Measurements from ENCODE around the gene ZEB1.

Gene ZEB1

DNA sequence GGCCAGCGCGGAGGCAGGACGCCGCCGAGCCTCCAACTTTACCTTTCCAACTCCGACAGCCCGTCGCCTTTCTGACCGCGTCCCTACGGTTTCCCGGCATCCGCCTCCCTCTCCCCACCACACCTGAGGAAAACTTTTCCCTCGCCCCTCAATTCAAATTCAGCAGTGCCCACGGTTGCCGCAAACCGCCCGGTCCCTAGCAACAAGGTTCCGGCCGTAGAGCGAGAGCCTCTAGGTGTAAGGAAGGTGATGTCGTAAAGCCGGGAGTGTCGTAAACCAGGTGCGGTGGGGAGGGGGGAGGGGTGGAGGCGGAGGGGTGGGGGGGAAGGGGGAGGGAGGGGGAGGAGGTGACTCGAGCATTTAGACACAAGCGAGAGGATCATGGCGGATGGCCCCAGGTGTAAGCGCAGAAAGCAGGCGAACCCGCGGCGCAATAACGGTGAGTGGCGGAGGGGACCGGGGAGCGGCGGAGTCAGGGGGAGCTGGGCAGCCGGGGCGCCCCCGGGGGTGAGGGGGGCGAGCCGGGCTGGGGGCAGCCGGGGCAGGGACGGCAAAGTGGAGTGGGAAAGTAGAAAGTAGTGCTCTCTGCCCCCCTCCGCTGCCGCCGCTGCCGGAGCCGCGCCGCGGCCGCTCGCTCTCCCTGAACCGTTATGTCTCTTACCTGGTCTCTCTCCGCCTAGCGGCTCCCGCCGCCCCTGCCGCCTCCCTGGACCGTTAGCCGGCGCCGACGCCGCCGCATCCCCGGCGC, at the start of gene ZEB1:
ZEB1 (plus strand) TSS at position 363 of the 748 bp plus-strand sequence; CDS start at position 382, 19 bp downstream.
- peak; percentile 90 for DNase-seq (ENCODE audit: low read depth in 2 of 2)

DNA sequence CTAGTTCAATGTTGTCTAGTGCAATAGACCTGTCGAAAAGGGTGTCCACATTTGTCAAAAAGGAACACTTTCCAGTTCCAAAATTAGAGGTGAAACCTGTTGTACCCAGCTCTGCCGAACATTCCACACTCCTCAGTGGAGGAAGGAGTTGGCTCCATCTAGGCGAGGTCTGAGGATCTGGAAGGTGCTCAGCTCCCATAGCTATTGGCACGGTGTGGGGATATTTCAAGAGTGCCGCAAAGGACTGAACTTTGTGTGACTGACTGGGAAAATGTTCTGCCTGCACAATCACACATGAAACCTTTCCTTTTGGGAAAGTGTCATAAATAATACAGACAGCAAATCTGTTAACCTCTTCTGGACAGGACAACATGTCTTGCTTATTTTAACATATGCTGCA, 48.1 kb upstream of the ZEB1 start:
- DNase-seq (ENCODE audit: low read depth in 2 of 2): no peak

DNA sequence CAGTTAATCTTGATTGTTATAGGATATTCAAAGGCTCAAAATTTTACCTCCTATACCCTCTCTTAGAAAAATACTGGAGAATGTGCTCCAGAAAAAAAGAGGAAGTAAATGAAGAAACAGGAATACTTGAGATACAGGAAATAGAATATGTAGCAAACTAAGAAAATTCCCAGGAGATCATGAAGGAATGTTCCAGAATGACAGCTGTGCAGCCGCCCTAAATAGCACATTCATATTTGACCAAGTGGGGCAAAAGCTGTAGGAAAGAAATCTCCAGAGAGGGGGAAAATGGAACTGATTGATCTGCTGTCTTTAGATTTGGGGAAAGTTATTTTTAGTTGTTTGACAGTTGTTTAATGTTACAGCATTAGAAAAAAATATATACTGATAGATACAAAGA, 46.2 kb upstream of the ZEB1 start:
- no peak for DNase-seq (ENCODE audit: low read depth in 2 of 2)

DNA sequence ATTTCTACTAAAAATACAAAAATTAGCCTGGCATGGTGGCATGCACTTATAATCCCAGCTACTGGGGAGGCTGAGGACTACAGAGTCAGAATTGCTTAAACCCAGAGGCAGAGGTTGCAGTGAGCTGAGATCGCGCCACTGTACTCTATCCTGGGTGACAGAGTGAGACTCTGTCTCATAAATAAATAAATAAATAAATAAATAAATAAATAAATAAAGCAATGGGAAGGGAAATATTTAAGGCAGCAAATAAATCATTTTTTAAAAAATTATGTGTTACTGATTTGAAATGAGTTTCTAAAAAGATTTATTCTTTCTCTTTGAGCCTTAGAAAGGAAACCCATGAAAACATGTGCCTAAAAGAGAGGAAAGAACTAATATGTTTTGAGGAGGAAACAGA, 45.2 kb upstream of the ZEB1 start:
- DNase-seq (ENCODE audit: low read depth in 2 of 2): no peak

DNA sequence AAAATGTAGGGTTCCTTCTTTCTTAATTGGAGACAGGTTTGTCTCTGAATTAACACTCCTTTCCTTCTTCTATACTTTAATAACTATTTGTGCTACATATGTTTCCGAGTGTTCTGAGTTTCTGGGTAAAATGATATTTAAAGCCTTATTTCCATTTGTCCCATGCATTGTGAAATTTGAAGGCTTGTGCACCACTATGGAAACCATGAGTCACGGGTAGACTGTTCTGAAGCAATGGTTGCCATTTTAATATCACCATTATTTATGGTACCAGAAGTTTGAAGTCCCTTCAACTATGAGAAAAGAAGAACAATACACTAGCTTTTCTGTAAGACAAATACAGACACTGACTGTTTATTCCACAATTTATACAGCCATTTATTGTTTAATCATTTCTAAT, 44.7 kb upstream of the ZEB1 start:
- no peak for DNase-seq (ENCODE audit: low read depth in 2 of 2)

DNA sequence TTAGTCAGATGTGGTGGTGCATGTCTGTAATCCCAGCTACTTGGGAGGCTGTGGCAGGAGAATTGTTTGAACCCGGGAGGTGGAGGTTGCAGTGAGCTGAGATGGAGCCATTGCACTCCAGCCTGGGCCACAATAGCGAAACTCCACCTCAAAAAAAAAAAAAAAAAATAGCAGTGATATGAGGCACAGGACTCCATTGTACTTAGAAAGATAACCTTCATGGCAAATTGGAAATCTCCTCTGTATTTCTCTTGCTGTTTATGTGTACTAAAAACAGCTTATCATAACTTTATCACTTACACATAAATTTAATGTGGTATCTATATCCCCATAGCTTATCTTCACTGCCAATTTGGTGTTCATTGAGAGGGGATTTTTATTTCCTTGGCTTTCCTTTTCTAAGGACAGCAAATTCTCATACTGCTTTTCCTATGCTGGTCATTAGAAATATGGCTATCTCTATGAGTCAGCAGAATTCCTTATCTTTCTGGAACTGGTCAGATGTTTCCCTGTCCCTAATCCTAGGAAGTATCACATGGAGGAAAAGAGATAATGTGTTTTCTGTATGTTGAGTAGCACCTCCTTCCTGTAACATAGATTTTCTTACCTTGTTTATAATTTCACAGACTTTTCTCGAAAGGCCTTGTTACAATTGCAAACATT, 40.6 kb upstream of the ZEB1 start:
- no peak for DNase-seq (ENCODE audit: low read depth in 2 of 2)

DNA sequence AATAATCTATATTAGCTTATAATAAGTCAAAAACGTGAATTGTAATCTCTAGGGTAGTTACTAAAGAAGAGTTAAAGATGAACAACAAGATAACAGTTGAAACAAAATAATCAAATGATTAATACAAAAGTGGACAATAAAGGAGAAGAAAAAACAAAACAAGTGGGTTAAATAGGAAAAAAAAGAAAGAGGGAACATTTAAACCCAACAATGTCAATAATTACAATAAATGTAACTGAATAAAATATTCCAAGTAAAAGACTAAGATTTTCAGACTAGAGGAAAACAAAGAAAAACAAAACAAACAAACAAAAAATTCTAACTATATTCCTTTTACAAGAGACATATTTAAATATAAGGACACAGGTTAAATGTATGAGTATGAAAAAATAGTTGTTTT, 38.0 kb upstream of the ZEB1 start:
- no peak for DNase-seq (ENCODE audit: low read depth in 2 of 2)

DNA sequence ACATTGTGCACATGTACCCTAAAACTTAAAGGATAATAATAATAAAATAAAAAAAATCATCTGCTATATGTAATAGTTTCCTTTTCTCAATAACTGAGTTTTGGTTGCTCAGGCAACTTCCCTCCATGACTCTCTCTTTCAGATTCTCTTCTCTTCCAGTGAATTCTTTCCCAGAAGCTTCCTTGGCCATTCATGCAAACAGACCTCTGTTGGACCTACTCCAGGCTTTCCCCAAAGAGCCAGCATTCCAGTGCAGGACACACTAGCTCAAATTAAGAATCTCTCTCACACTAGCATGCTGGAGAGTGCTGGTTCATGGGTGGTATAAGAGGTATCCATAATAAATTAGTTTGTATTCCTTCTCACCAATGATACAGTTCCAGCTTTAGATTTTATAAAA, 31.0 kb upstream of the ZEB1 start:
- DNase-seq (ENCODE audit: low read depth in 2 of 2): no peak

DNA sequence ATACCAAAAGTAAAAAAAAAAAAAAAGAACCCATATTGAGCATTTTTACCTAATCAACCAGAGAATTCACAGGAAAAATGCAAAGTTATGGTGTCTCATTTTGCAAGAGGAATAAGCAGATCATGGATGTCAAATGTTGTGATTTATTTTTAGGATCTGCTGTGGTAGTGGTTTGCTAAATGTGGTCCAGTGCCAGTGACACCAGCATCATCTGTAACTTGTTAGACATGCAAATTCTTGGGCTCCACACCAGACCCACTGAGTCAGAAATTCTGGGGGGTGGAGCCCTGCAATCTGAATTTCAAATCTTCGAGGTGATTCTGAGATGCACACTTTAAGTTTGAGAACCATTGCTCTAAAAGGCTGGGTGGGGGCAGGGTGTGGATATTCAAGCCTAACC, 30.1 kb upstream of the ZEB1 start:
- DNase-seq (ENCODE audit: low read depth in 2 of 2): no peak

DNA sequence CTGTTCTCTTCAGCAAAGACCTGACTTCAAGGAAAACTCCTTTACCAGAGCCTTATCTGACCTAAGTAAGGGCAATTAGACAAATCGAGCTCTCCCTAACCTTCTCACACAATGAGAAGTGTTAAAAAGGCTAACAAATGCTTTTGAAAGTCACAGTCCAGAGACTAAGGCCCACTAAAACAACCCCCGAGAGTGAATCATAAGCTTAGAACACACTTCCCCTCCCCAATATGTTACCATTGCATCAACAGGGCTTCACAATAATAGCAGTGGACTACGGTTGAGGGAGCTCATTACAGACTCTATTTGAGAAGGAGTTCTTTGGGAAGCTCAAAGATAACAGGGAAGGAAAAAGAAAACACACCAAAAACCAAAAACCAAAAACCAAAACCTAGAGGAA, 28.6 kb upstream of the ZEB1 start:
- no peak for DNase-seq (ENCODE audit: low read depth in 2 of 2)

DNA sequence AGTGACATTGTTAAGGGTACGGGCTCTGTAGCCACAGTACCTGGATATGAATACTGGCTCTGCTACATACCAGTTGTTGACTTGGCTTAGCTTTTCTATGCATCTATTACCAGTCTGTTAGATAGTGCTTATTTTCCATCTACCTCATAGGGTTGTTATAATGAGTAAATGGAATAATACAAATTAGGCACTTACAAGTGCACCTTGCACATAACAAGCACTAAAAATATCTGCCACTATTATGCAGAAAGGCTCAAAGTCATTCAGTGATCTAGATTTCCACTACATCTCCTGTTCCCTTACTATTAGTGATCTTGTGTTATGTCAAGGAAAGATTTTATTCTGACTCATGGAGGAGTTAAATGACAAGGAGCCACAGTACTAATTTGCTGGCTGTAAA, 27.9 kb upstream of the ZEB1 start:
- DNase-seq (ENCODE audit: low read depth in 2 of 2): no peak

DNA sequence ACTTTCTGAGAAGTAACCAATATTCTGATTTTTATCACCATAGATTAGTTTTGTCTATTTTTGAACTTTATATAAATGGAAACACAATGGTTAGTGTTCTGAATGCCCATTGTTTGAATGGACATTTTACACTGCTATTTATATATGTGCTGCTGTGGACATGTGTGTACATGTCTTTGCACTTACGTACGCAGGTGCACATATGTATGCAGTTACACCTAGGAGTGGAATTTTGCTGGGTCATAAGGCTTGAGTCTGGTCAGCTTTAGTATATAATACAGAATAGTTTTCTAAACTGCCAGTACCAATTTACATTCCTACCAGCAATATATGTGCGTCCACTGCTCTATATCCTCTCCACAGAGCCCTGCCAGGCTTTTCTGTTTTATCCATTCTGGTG, 24.5 kb upstream of the ZEB1 start:
- no peak for DNase-seq (ENCODE audit: low read depth in 2 of 2)

DNA sequence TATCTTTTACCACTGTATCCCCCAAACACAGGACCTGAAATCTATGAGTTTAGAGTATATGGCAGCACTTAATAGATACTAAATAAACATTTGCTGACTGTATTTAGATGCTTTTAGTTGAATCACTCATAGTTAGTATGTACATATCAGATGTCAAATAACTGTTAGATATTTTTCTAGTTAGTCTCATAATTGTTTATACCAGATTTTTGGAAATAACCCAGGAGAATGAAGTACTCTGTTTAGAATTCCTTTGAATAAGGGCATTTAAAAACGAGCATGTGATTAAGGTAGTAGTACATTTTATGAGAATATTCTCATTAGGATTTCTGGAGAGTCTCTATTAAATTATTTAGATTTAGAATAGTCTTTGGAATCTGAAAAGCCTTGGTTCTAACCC, 22.3 kb upstream of the ZEB1 start:
- DNase-seq (ENCODE audit: low read depth in 2 of 2): no peak

DNA sequence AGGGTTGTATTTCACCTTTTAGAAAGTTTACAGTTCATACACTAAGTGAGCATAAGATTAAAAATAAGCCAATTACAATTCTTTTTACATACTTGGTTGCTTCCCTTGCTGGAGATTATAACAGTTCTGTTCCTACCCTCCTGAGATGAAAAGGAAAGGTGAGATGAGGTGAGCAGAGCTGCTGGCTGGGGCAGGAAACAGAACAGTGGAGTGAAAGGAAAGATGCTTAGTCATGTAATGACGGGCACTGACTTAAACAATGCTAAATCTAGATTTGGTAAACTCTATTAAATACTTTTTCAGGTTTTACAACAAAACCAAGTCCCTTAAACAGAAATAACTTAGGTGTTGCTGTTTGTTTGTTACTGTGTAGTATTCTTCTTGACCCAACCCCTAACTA, 19.9 kb upstream of the ZEB1 start:
- DNase-seq (ENCODE audit: low read depth in 2 of 2): no peak

DNA sequence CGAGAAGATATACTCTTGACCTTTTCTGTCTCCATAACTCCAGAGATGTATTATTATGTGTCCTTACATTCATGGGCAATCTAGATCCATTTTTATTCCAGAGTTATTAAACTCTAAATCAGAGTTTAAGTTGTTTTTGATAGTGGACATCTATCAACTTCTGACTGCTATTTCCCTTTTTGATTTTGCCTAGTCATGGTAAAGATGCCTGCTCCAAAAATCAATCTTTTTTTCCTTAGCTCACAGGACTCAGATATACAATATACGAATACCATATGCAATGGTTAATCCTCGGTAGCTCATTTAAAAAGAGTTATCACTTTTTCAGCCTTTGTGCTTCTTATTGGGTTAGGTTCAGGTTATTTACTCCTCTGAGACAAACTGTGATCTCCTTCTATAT, 15.8 kb upstream of the ZEB1 start:
- no peak for DNase-seq (ENCODE audit: low read depth in 2 of 2)

DNA sequence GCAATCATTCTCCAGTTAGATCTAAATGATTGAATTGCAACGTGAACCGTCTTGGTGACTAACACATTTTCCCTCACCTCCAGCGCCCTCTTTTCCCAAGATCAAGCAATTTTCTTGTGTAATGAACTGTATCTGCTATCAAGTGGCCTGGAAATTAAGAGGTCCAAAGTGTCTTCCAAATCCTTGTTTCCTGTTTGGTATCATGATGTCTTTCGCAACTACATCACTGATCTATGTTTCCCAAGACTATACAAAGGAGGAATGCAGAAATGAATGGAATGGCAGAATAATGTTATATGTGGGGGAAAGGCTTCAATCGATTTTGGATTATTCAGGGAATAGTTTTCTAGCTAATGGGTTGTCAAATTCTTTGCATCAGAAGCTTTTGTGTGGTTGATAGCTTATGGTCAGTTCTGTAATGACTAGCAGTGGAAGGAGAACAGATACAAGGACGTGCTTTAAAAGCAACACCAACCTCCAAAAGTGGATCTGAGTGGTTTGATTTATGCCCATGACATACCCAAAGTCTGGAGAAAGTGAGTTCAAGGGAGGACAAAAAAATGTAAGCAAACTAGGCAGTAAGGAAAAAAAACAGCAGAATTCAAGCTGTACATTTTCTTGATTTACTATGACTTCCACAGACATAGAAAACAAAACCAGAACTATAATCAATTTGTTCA, 14.6 kb upstream of the ZEB1 start:
- DNase-seq (ENCODE audit: low read depth in 2 of 2): no peak

DNA sequence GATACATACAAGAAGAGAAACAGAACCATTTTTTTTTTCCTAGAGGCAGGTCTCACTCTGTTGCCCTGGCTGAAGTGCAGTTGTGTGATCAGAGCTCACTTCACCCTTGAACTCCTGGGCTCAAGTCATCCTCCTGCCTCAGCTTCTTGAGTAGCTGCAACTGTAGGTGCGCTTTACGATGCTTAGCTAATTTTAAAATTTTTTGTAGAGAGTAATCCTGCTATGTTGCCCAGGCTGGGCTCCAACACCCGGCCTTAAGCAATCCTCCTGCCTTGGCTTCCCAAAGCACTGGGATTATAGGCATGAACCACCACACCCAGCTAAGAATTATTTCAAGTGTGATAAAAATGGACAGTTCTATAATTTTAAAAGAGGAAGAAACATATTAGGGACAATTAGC, 5.6 kb upstream of the ZEB1 start:
- no peak for DNase-seq (ENCODE audit: low read depth in 2 of 2)

DNA sequence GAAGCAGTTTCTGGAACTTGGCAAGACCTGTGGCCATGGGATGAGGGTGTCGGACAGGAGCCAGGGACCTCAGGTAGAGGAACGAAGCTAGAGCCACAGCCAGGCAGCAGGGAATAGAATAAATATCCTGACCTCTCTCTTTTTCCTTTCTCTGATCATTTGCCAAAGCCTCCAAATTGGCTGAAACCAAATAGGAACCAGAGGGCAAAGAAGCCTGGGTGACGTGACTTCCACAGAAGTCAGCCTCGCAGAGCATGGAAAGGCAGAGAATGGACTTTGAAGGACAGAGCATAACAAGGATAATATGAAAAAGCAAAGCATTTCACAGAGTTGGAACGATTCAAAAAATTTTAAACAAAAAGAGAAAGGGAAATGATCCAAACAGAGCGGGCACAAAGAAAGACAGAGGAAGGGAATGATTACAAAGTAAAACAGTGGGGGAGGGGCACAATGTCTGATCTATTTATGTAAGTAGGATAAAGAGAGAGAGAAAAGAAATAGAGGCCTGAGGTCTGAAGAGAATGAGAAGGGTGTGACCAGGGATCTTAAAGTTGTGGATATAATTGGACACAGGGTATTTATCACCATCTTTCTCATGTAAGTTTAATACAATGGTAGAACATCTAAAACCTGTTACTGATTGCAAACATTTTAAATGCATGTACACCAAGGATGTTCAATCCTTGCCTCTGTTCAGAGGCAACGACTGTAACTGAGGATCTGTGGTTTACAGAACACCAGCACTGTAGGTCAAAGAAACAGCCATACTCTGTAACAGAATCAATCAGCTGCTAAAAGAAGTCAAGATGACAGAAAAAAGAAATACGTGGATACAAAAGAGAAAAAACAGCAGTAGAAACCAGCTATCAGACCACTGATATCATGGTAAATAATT, 4.5 kb upstream of the ZEB1 start:
- no peak for DNase-seq (ENCODE audit: low read depth in 2 of 2)

DNA sequence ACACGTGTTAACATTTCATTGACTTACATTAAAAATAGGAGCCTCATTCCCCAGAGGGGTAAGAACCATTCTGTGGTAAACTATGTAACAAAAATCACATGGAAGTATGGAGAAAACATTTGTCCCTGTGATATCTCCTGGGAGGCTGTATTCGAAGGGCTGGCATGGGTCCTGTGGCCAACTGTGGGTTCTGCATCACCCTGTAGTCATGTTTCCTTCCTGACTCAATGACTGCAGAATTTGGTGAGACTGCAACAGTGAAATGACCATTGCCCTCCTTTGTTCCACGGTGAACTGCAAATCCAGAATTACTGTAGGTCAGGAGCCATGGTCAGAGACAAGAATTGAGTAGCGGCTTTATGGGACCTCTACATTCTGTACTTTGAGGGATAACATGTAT, 3.6 kb upstream of the ZEB1 start:
- no peak for DNase-seq (ENCODE audit: low read depth in 2 of 2)

DNA sequence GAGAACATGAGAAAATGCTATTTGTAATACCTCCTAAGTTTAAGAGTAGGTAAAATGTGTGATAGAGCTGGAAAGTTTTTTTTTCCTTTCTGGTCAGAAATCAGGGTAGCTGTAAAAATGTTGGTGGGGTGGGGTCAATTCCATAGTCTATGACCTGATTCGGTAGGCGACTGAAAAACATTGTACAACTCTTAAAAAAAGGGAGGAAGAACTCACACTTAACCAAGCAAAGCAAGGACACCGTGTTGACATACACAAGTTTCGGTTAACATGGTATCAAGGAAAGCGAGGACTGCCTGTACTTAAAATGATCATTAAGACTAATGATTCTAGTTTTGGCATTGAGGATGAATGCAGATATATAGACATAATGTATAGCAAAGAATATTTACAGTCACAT, 1.8 kb upstream of the ZEB1 start:
- DNase-seq (ENCODE audit: low read depth in 2 of 2): no peak

DNA sequence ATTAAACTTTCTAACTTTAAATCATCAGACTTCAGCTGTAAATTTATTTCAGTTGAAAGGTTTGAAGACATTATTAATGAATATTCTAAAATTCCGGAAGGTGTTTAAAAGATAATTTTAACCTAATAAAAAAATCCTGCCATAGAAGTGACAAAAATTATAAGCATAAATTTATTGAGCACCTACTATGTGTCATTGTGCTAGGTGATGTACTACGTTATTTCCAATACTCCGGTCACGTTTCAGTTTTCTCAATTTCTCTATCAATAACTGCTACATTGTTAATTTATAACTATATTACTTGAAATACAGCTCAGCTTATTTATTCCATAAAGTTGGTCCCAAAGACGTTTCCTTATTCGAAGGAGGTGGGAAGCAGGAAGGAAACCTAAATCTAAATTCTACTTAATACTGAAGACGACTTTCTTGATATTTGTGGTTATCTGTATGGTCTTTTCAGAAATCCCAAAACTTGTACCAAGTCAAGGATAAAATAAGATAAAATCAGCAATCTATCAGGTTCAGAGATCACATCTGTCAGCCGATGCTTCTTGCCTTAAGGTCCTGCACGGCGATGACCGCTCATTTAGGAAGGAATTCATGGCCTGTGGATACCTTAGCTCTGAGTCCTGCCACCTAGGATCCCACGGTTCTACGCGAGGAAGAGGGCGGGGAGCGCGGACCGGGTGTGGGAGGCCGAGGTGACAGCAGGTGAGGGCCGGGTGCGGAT, 1.2 kb upstream of the ZEB1 start:
- peak; percentile 73 to 74 for DNase-seq (ENCODE audit: low read depth in 2 of 2)
